HCT116 (cell line): ENCODE measurements around the gene NID2. TPM values are rescaled to one million over a fixed set of nuclear protein-coding genes. Genes with fewer than 3 reads are reported as not detected.

ENCODE experiments used
- ATAC-seq: fragments of 200-7000 bp; cut with Tn5 transposase; 2 replicates; pipeline ENCODE4 v1.9.1; 2020; ENCODE audit warnings: mild to moderate bottlenecking, moderate library complexity
- BruUV-seq: library from RNA; stranded (reverse); fragments of 400-500 nt; replicated peaks from 2 replicates; lab custom pipeline; 2021; lab: Mats Ljungman, UMichigan
- CTCF ChIA-PET: fragments of 300-600 bp; sonication (Branson Sonifier 250); formaldehyde crosslinking; loops from one replicate; lab custom pipeline; 2021; ENCODE audit warnings: antibody characterized with exemption; lab: Charles Lee
- POLR2A ChIA-PET: fragments of 300-600, 350-600 bp; sonication (Branson Sonifier 250); formaldehyde crosslinking; loops from one replicate; lab custom pipeline; 2021; ENCODE audit warnings: antibody characterized with exemption; lab: Charles Lee
- RAD21 ChIA-PET, 2 experiments: fragments of 300-600 bp; sonication (Branson Sonifier 250); formaldehyde crosslinking; loops; one replicate each; lab custom pipeline; 2023; ENCODE audit warnings: low total read pairs in 2 of 2; ENCODE audit not compliant: uncharacterized antibody in 2 of 2, unreplicated experiment in 2 of 2, low non-redundant PET in 1 of 2; lab: Charles Lee
- DNase-seq: peaks from one replicate; pipeline ENCODE4 v3.0.0-alpha.2; 2010; ENCODE audit warnings: low read depth, low spot score
- H2AFZ ChIP-seq: fragments of 200-600 bp; shearing (Covaris generic), sonication (generic); 2 replicates; pipeline ENCODE4 v1.6.1; 2017; ENCODE audit warnings: low read depth, mixed run types, mixed read lengths, antibody characterized with exemption, low read length; ENCODE audit not compliant: poor library complexity, severe bottlenecking
- H3K27ac ChIP-seq: 2 replicates; pipeline ENCODE4 v1.5.1; 2012; ENCODE audit warnings: low read depth, low read length
- H3K27me3 ChIP-seq: fragments of 200-600 bp; sonication (generic); 2 replicates; pipeline ENCODE4 v1.6.1; 2016; ENCODE audit warnings: mixed run types, low read length, mixed read lengths; ENCODE audit not compliant: insufficient read depth
- H3K36me3 ChIP-seq, 2 experiments: fragments of 200-500 bp in 1 of 2; fragments of 200-600 bp in 1 of 2; sonication (Bioruptor generic) in 1 of 2; sonication (generic) in 1 of 2; 2 replicates each; pipeline versions ENCODE4 v1.5.1 to v1.6.1; 2014 to 2016; ENCODE audit warnings: low read length in 2 of 2, inconsistent platforms in 1 of 2, mixed read lengths in 1 of 2, mixed run types in 1 of 2; ENCODE audit not compliant: insufficient read depth in 2 of 2, control insufficient read depth in 1 of 2
- H3K4me1 ChIP-seq, 2 experiments: fragments of 200-600 bp in 1 of 2; sonication (generic) in 1 of 2; 2 replicates each; pipeline versions ENCODE4 v1.5.1 to v1.6.1; 2012 to 2017; ENCODE audit warnings: low read length in 2 of 2, inconsistent platforms in 1 of 2, mild to moderate bottlenecking in 1 of 2, mixed read lengths in 1 of 2, mixed run types in 1 of 2, moderate library complexity in 1 of 2; ENCODE audit not compliant: insufficient read depth in 2 of 2, control insufficient read depth in 1 of 2
- H3K4me2 ChIP-seq: fragments of 200-600 bp; sonication (generic); 2 replicates; pipeline ENCODE4 v1.6.1; 2017; ENCODE audit warnings: mixed run types, low read length, mixed read lengths
- H3K4me3 ChIP-seq, 2 experiments: fragments of 200-600 bp in 1 of 2; sonication (generic) in 1 of 2; replicated peaks in 1 of 2; 2 replicates each; pipeline ENCODE4 v1.5.1; 2011 to 2016; ENCODE audit warnings: low read length in 2 of 2, control low read depth in 1 of 2, low read depth in 1 of 2, mild to moderate bottlenecking in 1 of 2, mixed read lengths in 1 of 2, mixed run types in 1 of 2
- H3K79me2 ChIP-seq: fragments of 200-600 bp; sonication (generic); 2 replicates; pipeline ENCODE4 v1.6.1; 2017; ENCODE audit warnings: mild to moderate bottlenecking, mixed run types, low read length, moderate library complexity, mixed read lengths; ENCODE audit not compliant: insufficient read depth
- H3K9ac ChIP-seq: fragments of 200-600 bp; sonication (generic); 2 replicates; pipeline ENCODE4 v1.6.1; 2016; ENCODE audit warnings: low read length, mixed read lengths
- H3K9me2 ChIP-seq: fragments of 200-600 bp; sonication (generic), shearing (Covaris generic); 2 replicates; pipeline ENCODE4 v1.6.1; 2017; ENCODE audit warnings: mixed run types, mild to moderate bottlenecking, moderate library complexity; ENCODE audit not compliant: insufficient read depth
- H3K9me3 ChIP-seq, 2 experiments: fragments of 200-500 bp in 1 of 2; fragments of 200-600 bp in 1 of 2; sonication (Bioruptor generic) in 1 of 2; sonication (generic) in 1 of 2; 2 replicates each; pipeline ENCODE4 v1.6.1; 2014 to 2017; ENCODE audit warnings: low read length in 2 of 2, mixed read lengths in 2 of 2, inconsistent platforms in 1 of 2, low read depth in 1 of 2, mild to moderate bottlenecking in 1 of 2, mixed run types in 1 of 2, moderate library complexity in 1 of 2; ENCODE audit not compliant: control insufficient read depth in 1 of 2, insufficient read depth in 1 of 2
- H4K20me1 ChIP-seq: fragments of 200-600 bp; sonication (generic), shearing (Covaris generic); 2 replicates; pipeline ENCODE4 v1.6.1; 2017; ENCODE audit warnings: mixed run types, mild to moderate bottlenecking, moderate library complexity; ENCODE audit not compliant: insufficient read depth
- CBX3 ChIP-seq: IDR thresholded peaks from 2 replicates; pipeline ENCODE4 v1.6.1; 2012; ENCODE audit warnings: low read depth
- CEBPB ChIP-seq: IDR thresholded peaks from 2 replicates; pipeline ENCODE4 v1.6.1; 2012; ENCODE audit warnings: low read depth
- CTCF ChIP-seq, 3 experiments: fragments of 200-600 bp in 1 of 3; sonication (generic) in 1 of 3; IDR thresholded peaks in 2 of 3; conservative IDR thresholded peaks in 1 of 3; 2 replicates each; pipeline ENCODE4 v1.5.1; 2012 to 2017; ENCODE audit warnings: low read depth in 2 of 3, low read length in 2 of 3, antibody characterized with exemption in 1 of 3, borderline replicate concordance in 1 of 3, control low read depth in 1 of 3, mild to moderate bottlenecking in 1 of 3, mixed read lengths in 1 of 3, mixed run types in 1 of 3, moderate library complexity in 1 of 3; ENCODE audit not compliant: insufficient read depth in 1 of 3
- EZH2phosphoT487 ChIP-seq: fragments of 200-600 bp; IDR thresholded peaks from 2 replicates; pipeline ENCODE4 v1.6.1; 2018; ENCODE audit warnings: antibody characterized with exemption, borderline replicate concordance
- MAX ChIP-seq: IDR thresholded peaks from 2 replicates; pipeline ENCODE4 v1.6.1; 2012
- RAD21 ChIP-seq: IDR thresholded peaks from 2 replicates; pipeline ENCODE4 v1.6.1; 2012; ENCODE audit warnings: low read depth, mild to moderate bottlenecking
- SIN3A ChIP-seq: IDR thresholded peaks from 2 replicates; pipeline ENCODE4 v1.6.1; 2012; ENCODE audit warnings: low read depth
- ZBTB33 ChIP-seq: IDR thresholded peaks from 2 replicates; pipeline ENCODE4 v1.6.1; 2011; ENCODE audit warnings: mild to moderate bottlenecking, low read length, moderate library complexity; ENCODE audit not compliant: insufficient replicate concordance; ENCODE audit errors: extremely low read depth
- intact Hi-C: fragments of 100-400 bp; cut with micrococcal nuclease; formaldehyde crosslinking; loops from 2 replicates; pipeline ENCODE4 v1.10.0; 2022
- total RNA-seq: library from RNA; stranded (reverse); gene quantifications from one replicate; pipeline ENCODE4 v1.2.1, GENCODE V29; 2021; ENCODE audit not compliant: unreplicated experiment

The NID2 gene
- total RNA-seq, 1 experiment from 2014 or later: 0.84 TPM

GRCh38 chr14:52076334-52076733 lies 7.5 kb upstream of the NID2 start:
- intact Hi-C loops: no loop called here
- TF ChIP-seq EZH2phosphoT487 (no peak), SIN3A (no peak), MAX (no peak), RAD21 (no peak), CBX3 (no peak), CEBPB (no peak), ZBTB33 (no peak), CTCF (IDR thresholded peaks at IDR 0.05 in 2 of 3, conservative IDR thresholded peaks at IDR 0.05 in 1 of 3; ENCODE audit: borderline replicate concordance in 1 of 3, insufficient read depth in 1 of 3, low read depth in 2 of 3, low read length in 2 of 3) (no peak)
- TF ChIP-seq, all 23 proteins: peak for 0
- no peak for ATAC-seq
- H3K79me2 ChIP-seq: no peaks in the 10 kb centered on the region
- RAD21 ChIA-PET: no interaction called here
- no peak overlapping the region for H2AFZ ChIP-seq
- peaks cover 0 to 19% of the 10 kb centered on the region in 2 experiments; a peak in 1 of 4 replicates for H3K4me1 ChIP-seq
- H3K9ac ChIP-seq: no peak overlapping the region
- DNase-seq: no peak
- H3K9me3 ChIP-seq: no peaks in the 10 kb centered on the region
- H3K27ac ChIP-seq: no peak overlapping the region
- H4K20me1 ChIP-seq: no peaks in the 10 kb centered on the region
- no peaks in the 10 kb centered on the region for H3K9me2 ChIP-seq
- no peak overlapping the region for H3K4me3 ChIP-seq
- H3K27me3 ChIP-seq: peaks cover 9% of the 10 kb centered on the region; the same call in 1 of the 2 replicates
- CTCF ChIA-PET: no interaction called here
- no TSS peak for BruUV-seq
- H3K36me3 ChIP-seq: no peaks in the 10 kb centered on the region
- no peak overlapping the region for H3K4me2 ChIP-seq
- POLR2A ChIA-PET: no interaction called here
